ENCODE measurements around the gene TBXAS1.

- TF ChIP-seq CTCF (IDR thresholded peaks at IDR 0.05; ENCODE audit: extremely low read depth in 1 of 2, insufficient read depth in 1 of 2, low read depth in 1 of 2, low read length in 2 of 2) (no peak), JUN (IDR thresholded peaks at IDR 0.05; ENCODE audit: borderline replicate concordance, insufficient read depth, insufficient read length, low read depth) (no peak), POLR2A (IDR thresholded peaks at IDR 0.05; ENCODE audit: low read depth, low read length) (no peak), EZH2 (IDR thresholded peaks at IDR 0.05; ENCODE audit: borderline replicate concordance, low read depth, low read length, severe bottlenecking) (no peak), POLR2AphosphoS5 (IDR thresholded peaks at IDR 0.05; ENCODE audit: insufficient read depth, low read depth, low read length) (no peak), FOS (IDR thresholded peaks at IDR 0.05; ENCODE audit: borderline replicate concordance, insufficient read depth, low read length) (no peak), MAX (IDR thresholded peaks at IDR 0.05; ENCODE audit: insufficient read depth, insufficient read length) (no peak), GATA2 (IDR thresholded peaks at IDR 0.05; ENCODE audit: insufficient read depth, insufficient read length, low read depth, low read length) (no peak), MYC (IDR thresholded peaks at IDR 0.05; ENCODE audit: low read depth, low read length) (no peak)
These were observed 42.3 kb downstream of the TBXAS1 start for GRCh38 chr7:139871331-139871730.
